Stimulated activated CD4-positive, alpha-beta T cell treated with anti-CD3 and anti-CD28 coated beads, Interleukin-4, amount 100 ng/mL, for 4 hours (primary cell): ENCODE results near the gene IFNG-AS1.

Experiments
- DNase-seq, 2 experiments: peaks; one replicate each; pipeline ENCODE4 v3.0.0-alpha.2; 2020

Gene IFNG-AS1

GRCh38 chr12:68040450-68041075, 51.3 kb downstream of the IFNG-AS1 start:
- DNase-seq: peak; percentile 47 to 63

GRCh38 chr12:68042212-68042699, 53.0 kb downstream of the IFNG-AS1 start:
- DNase-seq: no peak

GRCh38 chr12:68043435-68043834, 54.2 kb downstream of the IFNG-AS1 start:
- no peak for DNase-seq

GRCh38 chr12:68048648-68049297, 59.5 kb downstream of the IFNG-AS1 start:
- no peak for DNase-seq

- no peak for DNase-seq
These were observed 67.1 kb downstream of the IFNG-AS1 start for GRCh38 chr12:68056300-68056699.

GRCh38 chr12:68063900-68064590, 74.8 kb downstream of the IFNG-AS1 start:
- no peak for DNase-seq

- DNase-seq: no peak
These were observed 75.9 kb downstream of the IFNG-AS1 start for GRCh38 chr12:68065163-68065562.

GRCh38 chr12:68065687-68066086, 76.4 kb downstream of the IFNG-AS1 start:
- no peak for DNase-seq

- DNase-seq: no peak
These were observed 78.6 kb downstream of the IFNG-AS1 start for GRCh38 chr12:68067762-68068376.

- no peak for DNase-seq
These were observed 80.0 kb downstream of the IFNG-AS1 start for GRCh38 chr12:68069275-68069674.
